BJ (cell line): Measurements from ENCODE around the gene PALLD. TPM values are rescaled to one million over a fixed set of nuclear protein-coding genes. Genes with fewer than 3 reads are reported as not detected.
A peak's percentile ranks its signal among the peaks of the same experiment; 100 is the strongest.
"Not testable (repeated sequence)": the region's sequence is repeated elsewhere in the genome, so short reads cannot be mapped to it uniquely, and the experiment has no call there.

Source experiments
- CTCF ChIA-PET: fragments of 350-600 bp; formaldehyde crosslinking; extraction: SDS; loops from one replicate; lab custom pipeline; 2021; ENCODE audit warnings: antibody characterized with exemption, inconsistent platforms; lab: Yijun Ruan, JAX
- POLR2A ChIA-PET: fragments of 300-600 bp; sonication (Branson Sonifier 250); formaldehyde crosslinking; extraction: SDS; loops from one replicate; lab custom pipeline; 2021; ENCODE audit warnings: antibody characterized with exemption; lab: Charles Lee
- DNase-seq: peaks from one replicate; pipeline ENCODE4 v3.0.0-alpha.2; 2011; ENCODE audit warnings: low read depth
- H3K27me3 ChIP-seq: 2 replicates; pipeline ENCODE4 v1.6.0; 2011; ENCODE audit warnings: low read length; ENCODE audit not compliant: control insufficient read depth, insufficient read depth
- H3K36me3 ChIP-seq: 2 replicates; pipeline ENCODE4 v1.5.1; 2011; ENCODE audit warnings: low read length; ENCODE audit not compliant: control insufficient read depth, insufficient read depth
- H3K4me3 ChIP-seq: 2 replicates; pipeline ENCODE4 v1.5.1; 2011; ENCODE audit warnings: low read depth, mild to moderate bottlenecking, control low read depth, low read length
- CTCF ChIP-seq: IDR thresholded peaks from 2 replicates; pipeline ENCODE4 v1.5.1; 2011; ENCODE audit warnings: low read depth, mild to moderate bottlenecking, control low read depth, inconsistent platforms, low read length, moderate library complexity; ENCODE audit not compliant: insufficient read depth
- polyA plus RNA-seq: library from polyadenylated mRNA; depleted of rRNA; stranded (reverse); fragments of >200 nt; gene quantifications from 2 replicates; pipeline ENCODE4 v1.2.3, GENCODE V29; 2011

Gene PALLD
- polyA plus RNA-seq, 1 experiment, result 30.3 TPM

DNA sequence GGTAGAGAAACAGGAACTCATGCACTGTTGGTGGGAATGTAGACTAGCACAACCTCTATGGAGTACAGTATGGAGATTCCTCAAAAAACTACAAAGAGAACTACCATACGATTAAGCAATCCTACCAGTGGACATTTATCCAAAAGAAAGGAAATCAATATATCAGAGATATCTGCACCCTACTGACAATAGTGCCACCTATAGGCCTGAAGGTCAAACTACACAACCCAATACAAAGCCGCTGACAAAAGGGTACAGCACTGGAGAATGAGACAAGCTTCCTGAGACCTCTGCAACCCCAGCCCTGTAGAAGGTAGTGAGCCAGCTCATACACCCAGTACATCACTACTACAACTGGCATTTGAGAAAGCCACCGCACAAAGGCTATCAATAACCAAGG, 446.1 kb downstream of the PALLD start:
- CTCF ChIA-PET, result interaction anchor here (0.9 to 1.5 kb wide), 3 partner anchors 11 to 33 kb away, joined by 3 to 4 read pairs (median 3); no protein-coding TSS in a partner anchor

DNA sequence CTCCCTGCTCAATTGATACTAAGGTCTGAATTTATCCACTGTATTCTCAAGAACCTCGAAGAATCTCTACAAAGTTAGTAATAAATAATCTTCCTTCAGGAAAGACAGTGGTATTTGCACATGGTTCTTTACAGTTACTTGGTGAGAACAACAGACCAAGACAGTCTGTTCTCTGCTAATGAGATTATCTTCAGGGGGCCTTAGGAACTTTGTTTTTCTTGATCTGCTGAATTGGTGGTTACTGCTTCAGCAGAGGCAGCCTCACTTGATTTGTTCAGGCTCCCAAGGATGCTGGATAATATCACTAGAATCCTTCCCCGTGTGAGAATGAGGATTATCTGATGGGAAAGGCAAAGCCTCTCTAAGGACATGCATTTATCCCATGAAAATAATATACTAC, 448.4 kb downstream of the PALLD start:
- Histone ChIP-seq H3K36me3 (no peaks in the 10 kb centered on the region), H3K4me3 (no peak overlapping the region), H3K27me3 (no peaks in the 10 kb centered on the region)
- ChIA-PET CTCF (no interaction called here), POLR2A (no interaction called here)
- DNase-seq, result no peak
- no peak for TF ChIP-seq CTCF

More for the DNA sequence above, 446.1 kb downstream of the PALLD start:
- DNase-seq, result no peak
- peak; percentile 45 for TF ChIP-seq CTCF
- POLR2A ChIA-PET, result no interaction called here
- Histone ChIP-seq H3K4me3 (no peak overlapping the region), H3K36me3 (no peaks in the 10 kb centered on the region), H3K27me3 (no peaks in the 10 kb centered on the region)

DNA sequence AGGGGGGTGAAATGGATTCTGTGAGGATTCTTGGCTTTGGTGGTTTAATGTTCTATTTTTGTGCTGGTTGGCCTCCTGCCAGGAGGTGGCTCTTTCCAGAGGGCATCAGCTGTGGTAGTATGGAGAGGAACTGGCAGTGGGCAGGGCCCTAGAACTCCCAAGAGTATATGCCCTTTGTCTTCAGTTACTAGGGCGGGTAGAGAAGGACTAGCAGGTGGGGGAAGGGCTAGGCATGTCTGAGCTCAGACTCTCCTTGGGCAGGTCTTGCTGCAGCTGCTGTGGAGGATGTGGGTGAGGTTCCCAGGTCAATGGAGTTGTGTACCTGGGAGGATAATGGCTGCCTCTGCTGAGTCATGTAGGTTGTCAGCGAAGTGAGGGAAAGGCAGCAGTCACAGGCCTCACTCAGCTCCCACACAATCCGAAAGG, 456.0 kb downstream of the PALLD start:
- H3K27me3 ChIP-seq, POLR2A ChIA-PET, H3K36me3 ChIP-seq, DNase-seq, H3K4me3 ChIP-seq: not testable (repeated sequence)
- CTCF ChIA-PET, result interaction anchor here (0.8 kb wide), 1 partner anchor 533 kb away, joined by 3 read pairs; no protein-coding TSS in a partner anchor

GRCh38 chr4:168955674-168956073, 458.8 kb downstream of the PALLD start:
- Histone ChIP-seq H3K4me3 (no peak overlapping the region), H3K27me3 (no peaks in the 10 kb centered on the region), H3K36me3 (no peaks in the 10 kb centered on the region; the same call in 1 of the 2 replicates)
- no peak for TF ChIP-seq CTCF
- ChIA-PET POLR2A (no interaction called here), CTCF (interaction anchor here (0.8 kb wide), 1 partner anchor 31 kb away, joined by 3 read pairs; no protein-coding TSS in a partner anchor)
- no peak for DNase-seq

DNA sequence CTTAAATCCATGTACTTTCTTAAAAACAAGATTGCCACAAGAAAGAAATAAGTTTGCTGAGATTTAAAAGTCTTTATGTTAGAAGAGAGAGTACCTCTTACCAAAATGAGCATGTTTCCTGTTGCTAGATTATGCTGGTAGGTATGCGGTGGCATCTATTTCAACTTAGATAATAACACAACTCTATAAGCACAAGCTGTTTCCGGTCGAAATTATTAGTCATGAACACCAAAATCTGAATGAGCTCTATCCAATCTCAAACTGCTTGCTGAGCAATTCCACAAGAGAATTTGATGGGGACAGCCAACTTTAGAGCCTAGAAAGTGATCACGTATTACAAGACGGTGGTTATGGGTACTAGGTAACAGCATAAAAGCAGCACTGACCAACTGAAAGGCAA, 463.9 kb downstream of the PALLD start:
- ChIA-PET POLR2A (no interaction called here), CTCF (no interaction called here)
- Histone ChIP-seq H3K27me3 (no peaks in the 10 kb centered on the region), H3K36me3 (no peaks in the 10 kb centered on the region), H3K4me3 (no peak overlapping the region)
- no peak for DNase-seq
- TF ChIP-seq CTCF, result no peak

DNA sequence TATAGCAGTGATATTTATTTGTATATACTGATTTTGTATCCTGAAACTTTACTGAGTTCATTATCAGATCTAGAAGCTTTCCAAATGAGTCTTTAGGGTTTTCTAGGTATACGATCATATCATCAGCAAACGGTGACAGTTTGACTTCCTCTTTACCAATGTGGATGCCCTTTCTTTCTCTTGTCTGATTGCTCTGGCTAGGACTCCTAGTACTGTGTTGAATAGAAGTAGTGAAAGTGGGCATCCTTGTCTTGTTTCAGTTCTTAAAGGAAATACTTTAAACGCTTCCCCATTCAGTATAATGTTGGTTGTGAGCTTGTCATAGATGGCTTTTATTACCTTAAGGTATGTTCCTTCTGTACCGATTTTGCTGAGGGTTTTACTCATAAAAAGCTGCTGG, 475.7 kb downstream of the PALLD start:
- DNase-seq, result no peak
- peaks cover 4% of the 10 kb centered on the region for H3K36me3 ChIP-seq
- CTCF ChIA-PET, result no interaction called here
- H3K4me3 ChIP-seq, result no peak overlapping the region
- TF ChIP-seq CTCF, result no peak
- no peaks in the 10 kb centered on the region for H3K27me3 ChIP-seq
- POLR2A ChIA-PET, result no interaction called here
